Heart left ventricle (tissue), 16 donors: Measurements from ENCODE around the gene IL17D. TPM values are rescaled to one million over a fixed set of nuclear protein-coding genes. Genes with fewer than 3 reads are reported as not detected.
"Not testable (repeated sequence)": the region's sequence is repeated elsewhere in the genome, so short reads cannot be mapped to it uniquely, and the experiment has no call there.

Experiments used
- ATAC-seq, 4 donors: fragments of 200-7000 bp; cut with Tn5 transposase; one replicate each; pipeline ENCODE4 v1.9.1; 2020 to 2022; ENCODE audit warnings: moderate library complexity in 4 of 4, mild to moderate bottlenecking in 3 of 4, moderate number of reproducible peaks in 1 of 4
- DNase-seq, 5 donors: peaks; one replicate each; pipeline ENCODE4 v3.0.0-alpha.2; 2020
- H3K27ac ChIP-seq, 12 donors: fragments of 200-600 bp; sonication (generic) in 4 of 12; one replicate each; pipeline versions ENCODE4 v1.5.0 to v1.8.0; 2016 to 2022; ENCODE audit warnings: mild to moderate bottlenecking in 2 of 12
- H3K27me3 ChIP-seq, 9 donors: fragments of 200-600 bp; sonication (generic) in 2 of 9; one replicate each; pipeline versions ENCODE4 v1.5.1 to v1.8.0; 2016 to 2022; ENCODE audit warnings: mild to moderate bottlenecking in 3 of 9
- H3K36me3 ChIP-seq, 9 donors: fragments of 200-600 bp; sonication (generic) in 2 of 9; one replicate each; pipeline versions ENCODE4 v1.5.0 to v1.8.0; 2018 to 2022; ENCODE audit warnings: mild to moderate bottlenecking in 2 of 9
- H3K4me1 ChIP-seq, 12 donors: fragments of 200-600 bp; sonication (generic) in 4 of 12; one replicate each; pipeline versions ENCODE4 v1.5.0 to v1.8.0; 2016 to 2022; ENCODE audit warnings: mild to moderate bottlenecking in 3 of 12
- H3K4me3 ChIP-seq, 12 donors: fragments of 200-600 bp; sonication (generic) in 4 of 12; one replicate each; pipeline versions ENCODE4 v1.5.0 to v1.8.0; 2017 to 2022; ENCODE audit warnings: mild to moderate bottlenecking in 9 of 12, moderate library complexity in 4 of 12
- H3K9me3 ChIP-seq, 12 donors: fragments of 200-600 bp; sonication (generic) in 4 of 12; one replicate each; pipeline versions ENCODE4 v1.5.0 to v1.8.0; 2016 to 2022; ENCODE audit warnings: mild to moderate bottlenecking in 1 of 12
- CTCF ChIP-seq, 12 donors: fragments of 200-600 bp; sonication (generic) in 4 of 12; IDR thresholded peaks; one replicate each; pipeline versions ENCODE4 v1.5.0 to v1.8.0; 2018 to 2022; ENCODE audit warnings: antibody characterized with exemption in 12 of 12, mild to moderate bottlenecking in 5 of 12
- POLR2A ChIP-seq, 2 donors: fragments of 450-650 bp; IDR thresholded peaks; one replicate each; pipeline ENCODE4 v1.6.1; 2017; ENCODE audit warnings: antibody characterized with exemption in 2 of 2, mild to moderate bottlenecking in 2 of 2, moderate library complexity in 2 of 2
- WGBS, 4 donors: extraction: QIAGEN DNeasy Blood & Tissue Kit in 2 of 4; methylation state at CpG; one replicate each; pipeline versions ENCODE4 v1.1.5 to v1.1.7; 2013 to 2018; 5-methylcytosine and 5-hydroxymethylcytosine counted together
- intact Hi-C, 10 donors: fragments of 100-400 bp; cut with DNase I; formaldehyde crosslinking; loops; one replicate each; pipeline versions ENCODE4 v1.11.1 to v1.14.2; 2022
- polyA plus RNA-seq, 2 donors: library from polyadenylated mRNA; stranded (reverse); fragments of 200-250 nt; gene quantifications; one replicate each; pipeline ENCODE4 v1.2.3, GENCODE V29; 2013
- total RNA-seq, 9 donors: library from RNA; depleted of rRNA in 2 of 9; stranded (reverse); fragments of >200 nt in 2 of 9; fragmentation: NEBNext Ultra II Directional in 3 of 9; extraction: Animal tissue kit (Norgen Biotek cat#: 25700) in 3 of 9; gene quantifications; one replicate each; pipeline versions ENCODE4 v1.1.0 to v1.2.4, GENCODE V29; 2016 to 2023
- donor health status: ischemic (EF 13 %, LVEDD 7.1; RV severe dilation, severe dysfunction).
- donor health status: healthy with polysubstance abuse.
- donor health status: DM: no; HTN: yes; CAD: no.
- donor health status: DM: no; HTN: no; CAD: no.
- donor health status: ischemic (EF 25% LVEDD 6.9; RV normal size, moderate dysfunction).
- donor health status: ischemic (EF 25% LVEDD 5.7; RV mildly dilated, moderate dysfunction).
- donor health status: healthy.
- donor health status: DM: yes; HTN: yes; CAD: no.
- donor health status: ischemic (EF 35%, LVEDD 5.7; RV mildly dilated, moderate dysfunction).
- donor health status: nonischemic (EF 11% LVEDD 7.7; RV severe dilation, severe dysfunction).
- donor health status: DM: yes; HTN: yes; CAD: no.
- donor health status: PGD.
- donor health status: ischemic (EF 29% LVEDD 5.4; RV normal size, mild dysfunction).
- donor health status: nonischemic (EF 23%, LVEDD 6.1; RV moderate dilation, normal function).

Gene IL17D
- total and polyA plus RNA-seq, 11 donors: 0.30 to 1.6 (median 0.76) TPM

- DNase-seq: no peak
- 94 to 95% (median 94%) methylated on average over 10 of the region's 10 CpGs for WGBS, 4 donors
- Histone ChIP-seq H3K27ac (no peak overlapping the region), H3K27me3 (no peaks in the 10 kb centered on the region), H3K36me3 (peaks cover 0 to 10% (median 0%) of the 10 kb centered on the region in 9 donors), H3K4me1 (no peaks in the 10 kb centered on the region), H3K9me3 (no peaks in the 10 kb centered on the region), H3K4me3 (no peak overlapping the region)
- no peak for ATAC-seq
- no peak for TF ChIP-seq POLR2A (IDR thresholded peaks at IDR 0.05)
- no peak for TF ChIP-seq CTCF (IDR thresholded peaks at IDR 0.05)
- intact Hi-C loops: no loop called here
These were observed 23.0 kb upstream of the IL17D start for GRCh38 chr13:20680416-20681080.

- H3K27ac ChIP-seq, intact Hi-C loops, DNase-seq, H3K4me1 ChIP-seq, H3K27me3 ChIP-seq, H3K4me3 ChIP-seq, ATAC-seq, H3K9me3 ChIP-seq: not testable (repeated sequence)
- WGBS, 4 donors: 78 to 90% (median 83%) methylated on average over 5 of the region's 5 CpGs
- H3K36me3 ChIP-seq: peaks cover 0 to 10% (median 0%) of the 10 kb centered on the region in 9 donors
These were observed 22.0 kb upstream of the IL17D start for GRCh38 chr13:20681481-20681880.

GRCh38 chr13:20682061-20682460 is 21.4 kb upstream of the IL17D start:
- ATAC-seq: no peak

GRCh38 chr13:20684041-20684440 is 19.5 kb upstream of the IL17D start:
- Histone ChIP-seq H3K9me3 (no peaks in the 10 kb centered on the region), H3K4me1 (peaks cover 0 to 3% (median 0%) of the 10 kb centered on the region in 12 donors), H3K27ac (no peak overlapping the region), H3K36me3 (peaks cover 0 to 7% (median 0%) of the 10 kb centered on the region in 9 donors), H3K4me3 (no peak overlapping the region), H3K27me3 (no peaks in the 10 kb centered on the region)
- ATAC-seq (no peak), DNase-seq (no peak)
- intact Hi-C loops: no loop called here
- 81 to 92% (median 86%) methylated on average over 4 of the region's 4 CpGs for WGBS, 4 donors
- TF ChIP-seq CTCF (IDR thresholded peaks at IDR 0.05) (no peak), POLR2A (IDR thresholded peaks at IDR 0.05) (no peak)

More at GRCh38 chr13:20682061-20682460, 21.4 kb upstream of the IL17D start:
- peaks cover 0 to 3% (median 0%) of the 10 kb centered on the region in 12 donors for H3K4me1 ChIP-seq
- H3K27me3 ChIP-seq: no peaks in the 10 kb centered on the region
- TF ChIP-seq POLR2A (IDR thresholded peaks at IDR 0.05) (no peak), CTCF (IDR thresholded peaks at IDR 0.05) (no peak)
- DNase-seq: no peak
- no peak overlapping the region for H3K27ac ChIP-seq
- intact Hi-C loops: no loop called here
- H3K36me3 ChIP-seq: peaks cover 0 to 10% (median 0%) of the 10 kb centered on the region in 9 donors
- H3K9me3 ChIP-seq: no peaks in the 10 kb centered on the region
- WGBS, 4 donors: 91 to 100% (median 97%) methylated on average over 1 of the region's 1 CpG
- no peak overlapping the region for H3K4me3 ChIP-seq

- H3K36me3 ChIP-seq: peaks cover 0 to 10% (median 0%) of the 10 kb centered on the region in 9 donors
These were observed 19.0 kb upstream of the IL17D start for GRCh38 chr13:20684546-20684945.

More at GRCh38 chr13:20684546-20684945, 19.0 kb upstream of the IL17D start:
- TF ChIP-seq POLR2A (IDR thresholded peaks at IDR 0.05) (no peak), CTCF (IDR thresholded peaks at IDR 0.05) (no peak)
- 79 to 90% (median 87%) methylated on average over 17 to 18 of the region's 18 CpGs for WGBS, 4 donors
- ATAC-seq (no peak), DNase-seq (no peak)
- Histone ChIP-seq H3K4me1 (peaks cover 0 to 3% (median 0%) of the 10 kb centered on the region in 12 donors), H3K9me3 (no peaks in the 10 kb centered on the region), H3K27me3 (no peaks in the 10 kb centered on the region), H3K4me3 (no peak overlapping the region), H3K27ac (no peak overlapping the region)
- intact Hi-C loops: no loop called here
